NCI-H1694 (cell line): ENCODE measurements around the gene PRPF40B.

Experiments
- DNase-seq: peaks from one replicate; lab custom pipeline; 2025; lab: John Stamatoyannopoulos, UW

Gene PRPF40B

DNA sequence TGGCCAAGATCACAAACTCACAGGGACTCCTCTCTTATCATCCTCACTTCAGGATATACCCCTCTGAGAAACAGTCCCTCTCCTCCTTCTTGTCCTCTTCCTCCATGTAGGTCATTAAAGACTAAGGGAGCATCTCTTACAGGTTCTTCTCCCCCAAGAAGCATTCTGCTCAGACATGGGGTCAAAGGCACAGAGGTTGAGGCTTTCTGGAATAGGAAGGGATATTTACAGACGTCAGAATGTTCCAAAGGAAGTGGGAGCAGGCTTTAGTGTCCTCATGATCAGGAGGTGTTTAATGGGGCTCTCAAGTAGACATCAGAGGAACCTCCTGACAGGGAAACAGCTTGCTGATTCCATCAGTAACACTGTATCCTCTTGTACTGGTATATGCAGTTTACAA is 36.4 kb downstream of the PRPF40B start:
- no peak for DNase-seq

DNA sequence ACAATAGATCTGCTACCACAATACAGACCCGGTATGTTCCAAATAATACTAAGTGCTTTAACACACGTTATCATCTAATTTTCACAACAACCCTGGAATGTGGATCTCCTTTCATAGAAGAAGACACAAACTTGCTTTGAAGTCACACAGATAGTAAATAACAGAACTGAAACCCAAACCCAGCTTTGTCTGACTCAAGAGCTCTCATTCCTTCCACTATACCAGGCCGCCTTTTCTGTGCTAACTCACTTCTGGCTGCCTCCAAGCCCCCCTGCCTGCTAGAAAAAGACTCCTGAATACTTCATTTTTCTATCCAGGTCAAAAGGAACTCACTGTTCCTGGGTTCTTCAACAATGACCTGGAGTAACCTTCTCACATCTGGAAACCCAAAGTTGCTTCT is 37.8 kb downstream of the PRPF40B start:
- DNase-seq, result no peak

DNA sequence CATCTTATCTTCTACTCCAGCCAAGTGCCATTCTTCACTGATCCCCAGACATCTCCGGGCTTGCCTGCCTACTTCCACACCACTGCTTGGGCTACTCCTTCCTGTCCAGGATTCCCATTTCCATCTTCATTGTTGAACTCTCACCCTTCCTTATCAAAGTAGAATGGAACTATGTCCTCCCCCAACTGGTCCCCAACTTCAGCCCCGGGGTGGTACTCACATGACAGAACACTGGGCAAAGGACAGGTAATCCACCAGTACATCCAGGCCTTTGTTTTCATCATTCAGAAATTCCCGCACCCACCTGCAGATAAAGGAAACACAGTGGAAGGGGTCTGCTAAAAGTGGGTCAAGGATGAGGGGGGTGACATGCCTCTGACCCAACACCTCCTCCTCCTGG is 38.4 kb downstream of the PRPF40B start:
- no peak for DNase-seq

DNA sequence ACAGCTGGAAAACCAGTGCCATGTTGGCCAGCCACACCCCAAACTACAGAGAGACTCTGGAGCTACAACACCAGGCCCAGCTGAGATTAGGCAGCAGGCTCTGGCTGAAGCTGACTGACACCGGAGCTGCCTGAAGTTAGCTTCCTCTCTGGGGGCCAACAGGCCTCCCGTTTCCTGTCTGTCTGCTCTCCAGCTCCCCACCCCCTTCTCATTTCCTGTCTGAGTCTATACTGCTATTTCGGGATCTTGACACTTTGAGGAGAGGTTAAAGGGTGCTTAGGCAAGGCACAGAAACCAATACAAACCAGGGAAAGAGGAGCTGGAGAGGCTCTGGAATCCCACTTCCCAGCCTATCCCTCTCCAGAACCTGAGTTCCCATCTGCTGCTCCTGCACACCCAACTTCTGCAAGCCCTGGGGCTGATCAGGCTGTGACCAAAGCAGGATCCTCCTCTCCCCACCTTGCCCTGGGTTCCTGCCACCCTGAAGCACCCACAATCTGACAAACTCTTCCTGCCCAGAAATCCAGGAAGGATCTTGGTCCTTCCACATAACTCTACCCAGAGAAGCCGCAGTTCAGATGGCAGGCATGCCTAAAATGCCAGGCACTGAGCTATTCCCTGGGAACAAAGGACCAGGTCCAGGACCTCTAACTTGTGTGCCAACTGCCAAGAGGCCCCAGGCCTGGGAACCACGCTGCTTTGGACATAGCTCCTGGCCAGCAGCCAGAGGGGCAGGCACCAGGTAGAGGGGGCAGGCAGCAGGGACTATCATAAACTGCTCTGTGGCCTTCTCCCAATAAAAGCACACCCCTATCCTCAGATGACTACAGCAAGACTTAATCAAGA is 39.9 kb downstream of the PRPF40B start:
- DNase-seq, result no peak

DNA sequence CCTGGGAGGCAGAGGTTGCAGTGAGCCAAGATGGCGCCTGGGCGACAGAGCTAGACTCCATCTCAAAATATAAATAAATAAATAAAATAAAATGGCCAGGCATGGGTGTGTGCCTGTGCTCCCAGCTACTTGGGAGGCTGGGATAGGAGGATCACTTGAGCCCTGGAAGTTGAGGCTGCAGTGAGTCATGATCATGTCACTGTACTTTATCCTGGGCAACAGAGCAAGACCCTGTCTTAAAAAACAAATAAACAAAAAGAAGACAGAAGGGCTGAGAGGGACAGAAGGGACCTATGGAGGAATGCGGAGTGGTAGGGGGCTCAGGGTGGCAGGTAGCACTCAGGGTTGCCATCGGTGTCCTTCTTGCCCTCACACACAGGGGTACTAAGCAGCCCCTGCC is 40.8 kb downstream of the PRPF40B start:
- DNase-seq, result no peak

DNA sequence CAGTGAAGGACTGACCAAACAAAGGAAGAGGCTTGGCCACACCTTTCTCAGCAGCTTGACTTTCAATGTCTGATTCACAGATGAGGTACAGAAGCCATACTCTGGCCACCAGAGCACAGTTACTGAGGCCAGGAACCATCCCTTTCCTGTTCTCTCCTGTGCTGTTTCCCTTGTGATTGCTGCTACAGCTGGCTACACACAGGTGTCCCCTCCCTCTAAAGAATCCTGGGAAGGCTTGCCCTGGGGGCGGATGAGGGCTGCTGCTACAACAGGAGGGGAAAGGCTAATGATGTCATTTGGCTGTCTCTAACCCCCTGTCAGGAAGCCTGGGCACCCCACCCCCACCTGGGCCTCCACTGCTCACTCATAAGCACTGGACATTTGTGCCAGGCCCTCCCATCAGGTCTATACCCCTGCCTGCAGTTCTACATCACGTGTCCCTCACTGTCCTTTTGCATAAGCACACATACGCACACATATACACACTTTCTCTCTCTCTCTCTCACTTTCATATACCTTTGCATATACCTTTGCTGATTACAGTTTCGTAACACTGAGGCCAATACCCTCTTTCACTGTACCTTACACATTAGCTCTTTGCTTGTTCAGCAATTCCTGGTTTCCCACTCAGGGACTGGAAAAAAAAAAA is 41.4 kb downstream of the PRPF40B start:
- DNase-seq, result no peak

GRCh38 chr12:49665384-49665783 is 42.0 kb downstream of the PRPF40B start:
- DNase-seq, result no peak

DNA sequence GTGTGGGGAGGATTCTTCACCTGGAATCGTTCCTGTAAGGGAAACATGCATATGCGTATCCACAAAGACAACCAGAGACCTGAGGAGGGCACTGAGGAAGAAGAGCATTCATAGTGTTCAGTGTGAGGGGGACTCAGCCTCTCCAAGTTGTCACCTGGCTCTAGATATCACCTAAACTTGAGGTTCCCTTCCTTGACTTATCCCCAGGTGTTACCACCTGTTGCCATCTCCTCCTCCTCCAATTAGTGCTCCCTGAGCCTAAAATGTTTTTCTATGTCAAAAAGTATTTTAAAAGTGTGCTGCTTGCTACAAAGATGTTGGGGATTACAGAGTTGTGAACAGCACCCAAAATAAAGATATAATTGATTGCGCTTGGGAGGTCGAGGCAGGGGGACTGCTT is 42.8 kb downstream of the PRPF40B start:
- DNase-seq, result no peak

DNA sequence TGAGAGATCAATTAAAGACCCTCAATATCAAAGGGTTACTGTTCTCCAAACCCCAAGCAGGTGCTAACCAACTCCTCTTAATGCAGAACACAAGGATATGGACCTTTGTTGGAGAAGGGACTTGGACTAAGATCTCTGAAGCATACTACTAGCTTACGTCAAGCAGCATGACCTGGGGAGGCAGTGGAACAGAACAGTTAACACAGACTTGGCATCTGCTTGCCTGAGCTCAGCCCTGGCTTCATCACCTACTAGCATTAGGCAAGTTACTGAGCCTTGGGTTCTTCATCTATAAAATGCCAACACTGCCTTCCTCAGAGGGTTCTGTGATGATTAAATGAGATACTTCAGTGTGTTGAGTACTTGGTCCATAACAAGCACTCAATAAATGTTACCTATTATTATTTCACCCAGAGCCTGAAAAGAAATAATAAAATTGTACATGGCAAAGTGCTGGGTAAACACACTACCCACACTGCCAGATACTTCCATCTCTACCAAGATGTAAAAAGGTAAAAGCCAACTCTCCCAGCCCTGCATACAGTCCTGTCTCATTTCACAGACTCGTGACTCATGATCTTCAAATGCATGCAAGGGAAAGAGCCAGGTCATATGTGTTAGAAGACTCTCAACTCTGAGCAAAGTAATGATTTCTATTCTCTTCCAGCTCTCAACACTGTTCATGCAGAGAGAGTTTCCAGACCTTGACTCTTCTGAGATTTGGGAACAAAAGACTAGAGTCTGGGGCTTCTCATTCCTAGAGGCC is 44.1 kb downstream of the PRPF40B start:
- no peak for DNase-seq

- DNase-seq, result no peak
These were observed 46.4 kb downstream of the PRPF40B start for GRCh38 chr12:49669796-49670195.

DNA sequence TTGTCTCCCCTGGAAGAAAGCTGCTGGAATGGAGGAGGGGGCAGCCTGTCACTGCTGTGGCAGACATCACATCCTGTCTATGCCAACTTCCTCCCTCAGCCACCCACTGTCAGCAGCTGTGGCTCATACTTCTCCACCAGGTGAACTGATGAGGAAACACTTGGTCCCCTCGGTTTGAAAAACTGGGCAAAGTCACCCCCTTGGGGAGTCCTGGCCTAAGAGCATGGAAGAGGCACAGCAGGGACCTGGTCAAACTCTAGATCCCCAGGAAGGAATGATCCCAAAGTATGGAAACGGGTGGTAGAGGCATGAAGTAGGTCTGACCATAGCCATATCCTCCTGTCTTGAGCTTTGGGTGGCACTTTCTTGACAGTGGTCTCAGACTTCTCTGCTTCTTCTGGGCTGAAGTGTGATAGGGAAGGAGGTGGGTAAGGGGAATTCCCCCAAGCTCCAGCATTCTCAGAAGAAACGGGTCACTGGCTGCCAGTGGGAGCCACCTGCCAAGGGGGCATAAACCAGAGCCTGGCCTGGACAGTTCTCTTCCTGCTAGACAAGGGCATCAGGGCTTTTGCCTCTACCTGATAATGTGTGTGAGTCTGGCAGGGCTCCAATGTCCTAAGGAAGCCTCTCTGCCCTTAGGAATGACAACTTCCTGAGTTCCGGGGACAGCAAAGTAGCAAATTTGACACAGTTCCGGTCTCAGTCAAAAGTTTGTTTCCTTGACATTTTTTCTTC is 47.8 kb downstream of the PRPF40B start:
- no peak for DNase-seq

GRCh38 chr12:49672301-49673217 is 49.2 kb downstream of the PRPF40B start:
- no peak for DNase-seq

DNA sequence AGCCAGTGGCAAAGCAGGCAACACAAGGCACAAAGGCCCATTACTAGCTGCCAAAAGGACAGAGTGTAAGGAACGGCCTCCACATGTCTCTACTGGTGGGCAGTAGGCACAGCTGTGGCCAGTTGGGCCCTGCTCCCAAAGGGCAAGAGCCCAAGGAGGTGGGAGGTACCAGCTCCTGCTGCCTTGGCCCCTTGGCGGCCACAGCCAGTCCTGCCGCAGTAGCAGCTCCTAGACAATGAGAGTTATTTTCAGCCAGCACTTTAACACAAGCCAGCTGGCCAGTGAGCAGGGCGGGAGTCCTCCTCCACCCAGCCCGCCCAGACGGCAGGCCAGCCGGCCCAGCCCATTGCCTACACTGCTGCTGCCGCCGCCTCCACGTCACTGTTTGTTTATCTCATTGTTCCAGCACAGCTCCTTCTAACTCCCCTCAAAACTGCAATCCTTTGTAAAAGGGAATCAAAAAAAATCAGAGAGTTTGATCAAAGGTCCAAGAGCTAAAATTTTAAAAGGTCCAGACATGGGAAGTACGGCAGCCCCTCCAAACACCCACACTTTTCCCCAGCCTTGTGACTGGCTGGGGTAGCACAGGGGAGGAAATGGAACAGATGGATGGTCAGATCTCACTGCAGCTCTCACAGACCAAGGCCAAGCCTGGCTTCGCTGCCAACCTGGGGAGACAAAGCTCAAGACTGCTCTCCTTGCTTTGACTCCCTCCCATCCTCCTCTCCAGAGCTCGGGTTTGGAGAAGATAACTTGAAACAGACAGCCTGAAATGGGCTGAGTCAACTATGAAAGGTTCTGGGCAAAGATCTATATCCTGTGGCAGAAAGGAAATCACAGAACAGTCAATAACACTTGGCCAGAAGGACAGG is 50.3 kb downstream of the PRPF40B start:
- DNase-seq, result no peak

DNA sequence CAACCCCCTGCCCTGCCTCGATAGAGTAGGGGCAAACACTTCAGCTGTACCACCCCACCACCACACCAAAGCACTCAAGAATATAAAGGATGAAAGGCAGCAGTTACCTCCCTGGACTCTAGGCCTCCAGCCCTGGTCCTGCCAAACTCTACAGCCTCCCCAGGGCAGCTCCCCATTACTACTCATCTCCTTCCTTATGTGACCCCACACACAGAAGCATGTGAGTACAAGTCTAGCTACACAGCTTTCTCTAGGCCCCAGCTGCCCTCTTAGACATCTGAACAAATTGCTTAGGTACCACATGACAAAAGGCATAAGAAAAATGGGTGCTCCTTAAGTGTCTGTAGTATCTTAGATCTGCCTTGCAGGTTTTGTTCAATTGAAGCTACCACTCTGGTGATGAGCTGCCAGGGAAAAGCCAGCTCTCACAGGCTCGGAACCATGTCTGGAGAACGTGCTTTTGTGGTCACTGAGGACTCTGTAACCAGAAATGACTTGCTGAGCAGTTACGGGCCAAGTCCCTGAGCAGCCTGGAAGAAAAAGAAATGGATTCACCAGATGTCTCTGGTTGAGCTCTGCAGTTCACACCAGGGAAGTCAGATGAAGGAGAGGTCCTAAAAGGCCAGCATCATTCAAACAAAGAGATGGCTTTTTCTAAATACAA is 51.1 kb downstream of the PRPF40B start:
- DNase-seq, result no peak

- DNase-seq, result no peak
These were observed 51.8 kb downstream of the PRPF40B start for GRCh38 chr12:49675137-49675536.

GRCh38 chr12:49678711-49679110 is 55.4 kb downstream of the PRPF40B start:
- DNase-seq, result no peak

- no peak for DNase-seq
These were observed 56.7 kb downstream of the PRPF40B start for GRCh38 chr12:49680075-49680474.

- no peak for DNase-seq
These were observed 60.4 kb downstream of the PRPF40B start for GRCh38 chr12:49683599-49684309.

GRCh38 chr12:49684310-49684854 is 61.0 kb downstream of the PRPF40B start:
- no peak for DNase-seq
